Measurements from ENCODE around the gene ARHGAP8.

The ARHGAP8 gene

GRCh38 chr22:44724859-44725258 lies 27.5 kb upstream of the ARHGAP8 start:
- peaks cover 6% of the 10 kb centered on the region for H3K79me1 ChIP-seq (ENCODE audit: low read depth, low read length)
- H3K4ac ChIP-seq (ENCODE audit: low read length), result no peak overlapping the region
- H3K27me3 ChIP-seq (ENCODE audit: control insufficient read depth in 3 of 3, insufficient read depth in 3 of 3, low read depth in 1 of 3, low read length in 3 of 3), result no peaks in the 10 kb centered on the region
- H3K36me3 ChIP-seq (replicated peaks in 1 of 2; ENCODE audit: control insufficient read depth in 2 of 2, insufficient read depth in 2 of 2, low read length in 2 of 2), result peaks cover 0 to 1% of the 10 kb centered on the region in 2 donors
- no peak overlapping the region for H3K18ac ChIP-seq (ENCODE audit: low read length)
- no peak overlapping the region for H2BK5ac ChIP-seq (ENCODE audit: low read length)
- H3K14ac ChIP-seq (ENCODE audit: low read length), result no peak overlapping the region
- H3K9me3 ChIP-seq (replicated peaks in 1 of 2; ENCODE audit: control insufficient read depth in 2 of 2, insufficient read depth in 1 of 2, low read depth in 1 of 2, low read length in 2 of 2), result no peaks in the 10 kb centered on the region
- peak overlapping the region; percentile 64 for H2BK15ac ChIP-seq (ENCODE audit: low read length)
- no peak overlapping the region for H4K91ac ChIP-seq (ENCODE audit: low read depth, low read length, poor library complexity)
- H2BK12ac ChIP-seq (ENCODE audit: low read length), result no peak overlapping the region
- no peak overlapping the region for H3K9ac ChIP-seq (ENCODE audit: low read depth, low read length, poor library complexity)
- H4K8ac ChIP-seq (ENCODE audit: low read depth, low read length), result no peak overlapping the region
- H2AFZ ChIP-seq (ENCODE audit: low read length), result no peak overlapping the region
- H3K27ac ChIP-seq (replicated peaks; ENCODE audit: low read length), result no peak overlapping the region
- peak overlapping the region; percentile 82 for H2AK5ac ChIP-seq (ENCODE audit: low read depth, low read length)
- no peak for DNase-seq (ENCODE audit: low spot score)
- H3K4me1 ChIP-seq (ENCODE audit: control insufficient read depth in 2 of 2, insufficient read depth in 1 of 2, low read depth in 1 of 2, low read length in 2 of 2), result peaks cover 12 to 28% of the 10 kb centered on the region in 2 donors
- no CpG with 5 or more reads among the region's 8 CpGs for WGBS, 2 donors (ENCODE audit: extremely low coverage in 2 of 2, insufficient read length in 2 of 2, insufficient replicate concordance in 1 of 2)
- H3K4me3 ChIP-seq (ENCODE audit: low read length in 2 of 2), result no peak overlapping the region
- H3K23ac ChIP-seq (ENCODE audit: low read depth, low read length, poor library complexity), result no peak overlapping the region
- no peak overlapping the region for H3K4me2 ChIP-seq (ENCODE audit: insufficient read depth, low read length, poor library complexity, severe bottlenecking)
- H2BK120ac ChIP-seq (ENCODE audit: low read depth, low read length), result no peak overlapping the region

GRCh38 chr22:44726439-44726838 lies 25.9 kb upstream of the ARHGAP8 start:
- H4K91ac ChIP-seq (ENCODE audit: low read depth, low read length, poor library complexity), result no peak overlapping the region
- no peak overlapping the region for H3K9ac ChIP-seq (ENCODE audit: low read depth, low read length, poor library complexity)
- no peak overlapping the region for H3K14ac ChIP-seq (ENCODE audit: low read length)
- no CpG with 5 or more reads among the region's 11 CpGs for WGBS, 2 donors (ENCODE audit: extremely low coverage in 2 of 2, insufficient read length in 2 of 2, insufficient replicate concordance in 1 of 2)
- H3K4me2 ChIP-seq (ENCODE audit: insufficient read depth, low read length, poor library complexity, severe bottlenecking), result no peak overlapping the region
- no peak overlapping the region for H2BK12ac ChIP-seq (ENCODE audit: low read length)
- DNase-seq (ENCODE audit: low spot score), result no peak
- H3K36me3 ChIP-seq (replicated peaks in 1 of 2; ENCODE audit: control insufficient read depth in 2 of 2, insufficient read depth in 2 of 2, low read length in 2 of 2), result peaks cover 0 to 3% of the 10 kb centered on the region in 2 donors
- H3K79me1 ChIP-seq (ENCODE audit: low read depth, low read length), result peaks cover 6% of the 10 kb centered on the region
- H3K27ac ChIP-seq (replicated peaks; ENCODE audit: low read length), result no peak overlapping the region
- H3K4ac ChIP-seq (ENCODE audit: low read length), result no peak overlapping the region
- H2BK5ac ChIP-seq (ENCODE audit: low read length), result no peak overlapping the region
- H3K18ac ChIP-seq (ENCODE audit: low read length), result no peak overlapping the region
- no peak overlapping the region for H2BK120ac ChIP-seq (ENCODE audit: low read depth, low read length)
- no peak overlapping the region for H2BK15ac ChIP-seq (ENCODE audit: low read length)
- no peak overlapping the region for H3K4me3 ChIP-seq (ENCODE audit: low read length in 2 of 2)
- H3K23ac ChIP-seq (ENCODE audit: low read depth, low read length, poor library complexity), result no peak overlapping the region
- H3K4me1 ChIP-seq (ENCODE audit: control insufficient read depth in 2 of 2, insufficient read depth in 1 of 2, low read depth in 1 of 2, low read length in 2 of 2), result peaks cover 16 to 19% of the 10 kb centered on the region in 2 donors
- H3K9me3 ChIP-seq (replicated peaks in 1 of 2; ENCODE audit: control insufficient read depth in 2 of 2, insufficient read depth in 1 of 2, low read depth in 1 of 2, low read length in 2 of 2), result peaks cover 0 to under 1% of the 10 kb centered on the region in 2 donors
- no peak overlapping the region for H2AK5ac ChIP-seq (ENCODE audit: low read depth, low read length)
- no peaks in the 10 kb centered on the region for H3K27me3 ChIP-seq (ENCODE audit: control insufficient read depth in 3 of 3, insufficient read depth in 3 of 3, low read depth in 1 of 3, low read length in 3 of 3)
- no peak overlapping the region for H2AFZ ChIP-seq (ENCODE audit: low read length)
- no peak overlapping the region for H4K8ac ChIP-seq (ENCODE audit: low read depth, low read length)

- Histone ChIP-seq H2BK5ac (ENCODE audit: low read length) (no peak overlapping the region), H2BK120ac (ENCODE audit: low read depth, low read length) (no peak overlapping the region), H3K18ac (ENCODE audit: low read length) (peak overlapping the region; percentile 79), H3K79me1 (ENCODE audit: low read depth, low read length) (peaks cover 6% of the 10 kb centered on the region), H3K9ac (ENCODE audit: low read depth, low read length, poor library complexity) (no peak overlapping the region), H3K4me2 (ENCODE audit: insufficient read depth, low read length, poor library complexity, severe bottlenecking) (no peak overlapping the region), H3K4me3 (ENCODE audit: low read length in 2 of 2) (no peak overlapping the region), H3K27me3 (ENCODE audit: control insufficient read depth in 3 of 3, insufficient read depth in 3 of 3, low read depth in 1 of 3, low read length in 3 of 3) (no peaks in the 10 kb centered on the region), H3K4me1 (ENCODE audit: control insufficient read depth in 2 of 2, insufficient read depth in 1 of 2, low read depth in 1 of 2, low read length in 2 of 2) (peaks cover 11 to 18% of the 10 kb centered on the region in 2 donors), H2BK15ac (ENCODE audit: low read length) (no peak overlapping the region), H3K9me3 (replicated peaks in 1 of 2; ENCODE audit: control insufficient read depth in 2 of 2, insufficient read depth in 1 of 2, low read depth in 1 of 2, low read length in 2 of 2) (peaks cover 0 to 2% of the 10 kb centered on the region in 2 donors), H3K36me3 (replicated peaks in 1 of 2; ENCODE audit: control insufficient read depth in 2 of 2, insufficient read depth in 2 of 2, low read length in 2 of 2) (peaks cover 0 to 3% of the 10 kb centered on the region in 2 donors), H3K27ac (replicated peaks; ENCODE audit: low read length) (no peak overlapping the region), H3K23ac (ENCODE audit: low read depth, low read length, poor library complexity) (no peak overlapping the region), H2AFZ (ENCODE audit: low read length) (no peak overlapping the region), H4K91ac (ENCODE audit: low read depth, low read length, poor library complexity) (no peak overlapping the region), H3K14ac (ENCODE audit: low read length) (no peak overlapping the region), H2BK12ac (ENCODE audit: low read length) (peak overlapping the region; percentile 16), H3K4ac (ENCODE audit: low read length) (peak overlapping the region; percentile 6), H4K8ac (ENCODE audit: low read depth, low read length) (no peak overlapping the region), H2AK5ac (ENCODE audit: low read depth, low read length) (no peak overlapping the region)
- no peak for DNase-seq (ENCODE audit: low spot score)
- no CpG with 5 or more reads among the region's 21 CpGs for WGBS, 2 donors (ENCODE audit: extremely low coverage in 2 of 2, insufficient read length in 2 of 2, insufficient replicate concordance in 1 of 2)
Observed at GRCh38 chr22:44727148-44727547, 25.2 kb upstream of the ARHGAP8 start.

- Histone ChIP-seq H3K27ac (replicated peaks; ENCODE audit: low read length) (no peak overlapping the region), H2BK15ac (ENCODE audit: low read length) (no peak overlapping the region), H3K14ac (ENCODE audit: low read length) (no peak overlapping the region), H4K91ac (ENCODE audit: low read depth, low read length, poor library complexity) (no peak overlapping the region), H4K8ac (ENCODE audit: low read depth, low read length) (no peak overlapping the region), H3K18ac (ENCODE audit: low read length) (no peak overlapping the region), H3K4me1 (ENCODE audit: control insufficient read depth in 2 of 2, insufficient read depth in 1 of 2, low read depth in 1 of 2, low read length in 2 of 2) (peaks cover 10 to 18% of the 10 kb centered on the region in 2 donors), H3K4ac (ENCODE audit: low read length) (no peak overlapping the region), H3K27me3 (ENCODE audit: control insufficient read depth in 3 of 3, insufficient read depth in 3 of 3, low read depth in 1 of 3, low read length in 3 of 3) (no peaks in the 10 kb centered on the region), H2AK5ac (ENCODE audit: low read depth, low read length) (peak overlapping the region; percentile 46), H2BK5ac (ENCODE audit: low read length) (no peak overlapping the region), H2BK120ac (ENCODE audit: low read depth, low read length) (no peak overlapping the region), H3K9ac (ENCODE audit: low read depth, low read length, poor library complexity) (no peak overlapping the region), H3K4me2 (ENCODE audit: insufficient read depth, low read length, poor library complexity, severe bottlenecking) (no peak overlapping the region), H3K9me3 (replicated peaks in 1 of 2; ENCODE audit: control insufficient read depth in 2 of 2, insufficient read depth in 1 of 2, low read depth in 1 of 2, low read length in 2 of 2) (peaks cover 0 to 5% of the 10 kb centered on the region in 2 donors), H3K79me1 (ENCODE audit: low read depth, low read length) (peaks cover 6% of the 10 kb centered on the region), H2BK12ac (ENCODE audit: low read length) (peak overlapping the region; percentile 24), H3K23ac (ENCODE audit: low read depth, low read length, poor library complexity) (no peak overlapping the region), H3K36me3 (replicated peaks in 1 of 2; ENCODE audit: control insufficient read depth in 2 of 2, insufficient read depth in 2 of 2, low read length in 2 of 2) (peaks cover 0 to 6% of the 10 kb centered on the region in 2 donors), H2AFZ (ENCODE audit: low read length) (no peak overlapping the region), H3K4me3 (ENCODE audit: low read length in 2 of 2) (no peak overlapping the region)
- WGBS, 2 donors (ENCODE audit: extremely low coverage in 2 of 2, insufficient read length in 2 of 2, insufficient replicate concordance in 1 of 2), result no CpG with 5 or more reads among the region's 13 CpGs
- no peak for DNase-seq (ENCODE audit: low spot score)
Observed at GRCh38 chr22:44727709-44728108, 24.7 kb upstream of the ARHGAP8 start.

Measured in neuronal stem cell (in vitro differentiated cells).